ENCODE results near the gene PIK3R1.

DNA sequence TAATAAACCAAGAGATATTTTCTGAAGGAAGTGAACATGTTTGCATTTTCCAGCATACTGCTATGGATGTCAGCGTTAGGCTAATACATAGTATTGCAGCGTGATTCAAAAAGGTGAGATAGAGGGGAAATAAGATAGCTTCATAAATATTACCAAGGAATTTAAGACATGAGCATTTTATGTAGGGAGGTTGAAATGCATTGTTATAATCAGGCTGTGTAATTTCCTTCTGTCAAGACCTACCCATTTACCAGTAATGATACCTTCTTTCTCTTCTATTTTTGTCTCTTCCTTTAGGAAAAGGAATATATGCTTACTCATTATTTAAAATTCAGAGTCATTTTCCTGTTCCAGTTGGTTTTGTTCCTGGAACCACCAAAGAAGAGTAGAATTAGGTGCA, 33.3 kb downstream of the PIK3R1 start:
- no peak for TF ChIP-seq CTCF (IDR thresholded peaks at IDR 0.05)
- no peak for TF ChIP-seq POLR2A (IDR thresholded peaks at IDR 0.05)
